HepG2 (cell line): ENCODE results near the gene ASPHD1. TPM values are rescaled to one million over a fixed set of nuclear protein-coding genes. Genes with fewer than 3 reads are reported as not detected.

ENCODE experiments used
- GATA4 ChIP-seq: sonication (generic); IDR thresholded peaks from 2 replicates; pipeline ENCODE4 v1.6.1; 2016; ENCODE audit warnings: antibody characterized with exemption, low read depth, borderline replicate concordance
- GZF1 ChIP-seq: sonication (generic); formaldehyde crosslinking; IDR thresholded peaks from 2 replicates; pipeline ENCODE4 v1.5.1; 2020; ENCODE audit warnings: mild to moderate bottlenecking, missing genetic modification reagents
- IRF1 ChIP-seq: sonication (generic); formaldehyde crosslinking; IDR thresholded peaks from 2 replicates; pipeline ENCODE4 v1.4.0; 2020; ENCODE audit warnings: low read depth, mild to moderate bottlenecking, missing genetic modification reagents
- KAT2B ChIP-seq: fragments of 150-350 bp; IDR thresholded peaks from 2 replicates; pipeline ENCODE4 v1.6.1; 2014; ENCODE audit warnings: low read depth, low read length, borderline replicate concordance
- MIER2 ChIP-seq: IDR thresholded peaks from 2 replicates; pipeline ENCODE4 v1.6.1; 2016; ENCODE audit warnings: missing biosample characterization, missing genetic modification reagents
- POLR2AphosphoS2 ChIP-seq: IDR thresholded peaks from 2 replicates; pipeline ENCODE4 v1.6.1; 2011; ENCODE audit warnings: low read depth, low read length, improper control_type of control experiment
- SRSF1 ChIP-seq: fragments of 200-400 bp; formaldehyde crosslinking; optimal IDR thresholded peaks from 2 replicates; pipeline ENCODE3; 2017; ENCODE audit warnings: mild to moderate bottlenecking, low read depth, low read length, moderate library complexity
- TEAD3 ChIP-seq: optimal IDR thresholded peaks from 2 replicates; pipeline ENCODE3; 2016; ENCODE audit warnings: borderline replicate concordance
- TFDP1 ChIP-seq: IDR thresholded peaks from 2 replicates; pipeline ENCODE4 v1.6.1; 2016; ENCODE audit warnings: missing compliant biosample characterization, missing genetic modification reagents, borderline replicate concordance
- TRIM24 ChIP-seq: sonication (generic); formaldehyde crosslinking; IDR thresholded peaks from 2 replicates; pipeline ENCODE4 v1.8.0; 2022; ENCODE audit warnings: mild to moderate bottlenecking, missing genetic modification reagents
- ZBED4 ChIP-seq: sonication (generic); formaldehyde crosslinking; IDR thresholded peaks from 2 replicates; pipeline ENCODE4 v1.4.0; 2020; ENCODE audit warnings: missing genetic modification reagents, borderline replicate concordance
- ZNF205 ChIP-seq: IDR thresholded peaks from 2 replicates; pipeline ENCODE4 v1.6.1; 2018; ENCODE audit warnings: missing biosample characterization, missing genetic modification reagents
- ZNF225 ChIP-seq: sonication (generic); formaldehyde crosslinking; IDR thresholded peaks from 2 replicates; pipeline ENCODE4 v1.4.0; 2020; ENCODE audit warnings: mild to moderate bottlenecking, missing genetic modification reagents
- ZNF230 ChIP-seq: sonication (generic); formaldehyde crosslinking; IDR thresholded peaks from 2 replicates; pipeline ENCODE4 v1.4.0; 2020; ENCODE audit warnings: mild to moderate bottlenecking, missing genetic modification reagents
- ZNF567 ChIP-seq: sonication (generic); formaldehyde crosslinking; IDR thresholded peaks from 2 replicates; pipeline ENCODE4 v1.8.1; 2023; ENCODE audit warnings: mild to moderate bottlenecking, missing genetic modification reagents, borderline replicate concordance
- ZNF776 ChIP-seq: sonication (generic); formaldehyde crosslinking; IDR thresholded peaks from 2 replicates; pipeline ENCODE4 v1.4.0; 2020; ENCODE audit warnings: mild to moderate bottlenecking, missing genetic modification reagents
- ZSCAN12 ChIP-seq: sonication (generic); formaldehyde crosslinking; IDR thresholded peaks from 2 replicates; pipeline ENCODE4 v1.9.0; 2021; ENCODE audit warnings: mild to moderate bottlenecking, missing genetic modification reagents
- ZSCAN25 ChIP-seq: sonication (generic); formaldehyde crosslinking; IDR thresholded peaks from 2 replicates; pipeline ENCODE4 v1.8.0; 2022; ENCODE audit warnings: mild to moderate bottlenecking, missing genetic modification reagents
- polyA plus RNA-seq, 8 experiments: library from polyadenylated mRNA; depleted of rRNA in 3 of 8; stranded (reverse) in 7 of 8; unstranded in 1 of 8; fragments of >200 nt; fragmentation: Illumina TruSeq in 4 of 8; extraction: Trizol in 4 of 8; gene quantifications; 2 replicates each; pipeline versions ENCODE4 v1.2.1 to v1.2.3, GENCODE V29; 2011 to 2016; ENCODE audit warnings: low read depth in 4 of 8, missing spikeins in 1 of 8, mixed read lengths in 1 of 8; ENCODE audit not compliant: insufficient read depth in 1 of 8
- total RNA-seq, 5 experiments: library from RNA; depleted of rRNA; stranded (reverse); fragments of >200 nt; fragmentation: Illumina TruSeq; extraction: Trizol; gene quantifications; 2 replicates each; pipeline ENCODE4 v1.2.3, GENCODE V29; 2016; ENCODE audit warnings: low read depth in 1 of 5
- TF ChIP-seq, protein P1 (sequence below), 2 experiments: sonication (generic) in 1 of 2; formaldehyde crosslinking in 1 of 2; IDR thresholded peaks; 2 replicates each; pipeline versions ENCODE4 v1.4.0 to v1.6.1; 2016 to 2020; ENCODE audit warnings: borderline replicate concordance in 1 of 2, low read depth in 1 of 2, mild to moderate bottlenecking in 1 of 2, missing genetic modification reagents in 1 of 2

The ASPHD1 gene
- total and polyA plus RNA-seq, 2 of the 13 experiments (the other 11 are each of a cell fraction or from before 2014, with no cell fraction given) = 13.1 to 19.7 TPM

GRCh38 chr16:29900102-29900887 is at the start of gene ASPHD1 (continued):
- TF ChIP-seq ZSCAN12 (CRISPR knock-in tag) (peak; percentile 99), ZSCAN25 (CRISPR knock-in tag) (peak; percentile 69), TEAD3 (CRISPR knock-in tag) (no peak), TFDP1 (CRISPR knock-in tag) (peak; percentile 49; the same call in 1 of the 2 replicates), ZBED4 (CRISPR knock-in tag) (no peak; the same call in 1 of the 2 replicates), IRF1 (CRISPR knock-in tag) (0 out of 2 replicates have a peak, but pooled peaks have one; percentile 59), GATA4 (no peak), TRIM24 (no peak), ZNF205 (CRISPR knock-in tag) (no peak; the same call in 1 of the 2 replicates), ZNF567 (CRISPR knock-in tag) (peak; percentile 18; the same call in 1 of the 2 replicates), ZNF230 (CRISPR knock-in tag) (no peak; the same call in 1 of the 2 replicates), KAT2B (no peak), GZF1 (CRISPR knock-in tag) (no peak; the same call in 1 of the 2 replicates), SRSF1 (peak; percentile 97), ZNF225 (CRISPR knock-in tag) (peak; percentile 39; the same call in 1 of the 2 replicates), POLR2AphosphoS2 (no peak), ZNF776 (CRISPR knock-in tag) (peak; percentile 91; the same call in 1 of the 2 replicates), MIER2 (CRISPR knock-in tag) (peak; percentile 81)
- TF ChIP-seq, protein P1, sequence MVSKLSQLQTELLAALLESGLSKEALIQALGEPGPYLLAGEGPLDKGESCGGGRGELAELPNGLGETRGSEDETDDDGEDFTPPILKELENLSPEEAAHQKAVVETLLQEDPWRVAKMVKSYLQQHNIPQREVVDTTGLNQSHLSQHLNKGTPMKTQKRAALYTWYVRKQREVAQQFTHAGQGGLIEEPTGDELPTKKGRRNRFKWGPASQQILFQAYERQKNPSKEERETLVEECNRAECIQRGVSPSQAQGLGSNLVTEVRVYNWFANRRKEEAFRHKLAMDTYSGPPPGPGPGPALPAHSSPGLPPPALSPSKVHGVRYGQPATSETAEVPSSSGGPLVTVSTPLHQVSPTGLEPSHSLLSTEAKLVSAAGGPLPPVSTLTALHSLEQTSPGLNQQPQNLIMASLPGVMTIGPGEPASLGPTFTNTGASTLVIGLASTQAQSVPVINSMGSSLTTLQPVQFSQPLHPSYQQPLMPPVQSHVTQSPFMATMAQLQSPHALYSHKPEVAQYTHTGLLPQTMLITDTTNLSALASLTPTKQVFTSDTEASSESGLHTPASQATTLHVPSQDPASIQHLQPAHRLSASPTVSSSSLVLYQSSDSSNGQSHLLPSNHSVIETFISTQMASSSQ (IDR thresholded peaks at IDR 0.05; ENCODE audit: low read depth) = no peak
- TF ChIP-seq, protein P1 (CRISPR knock-in tag; IDR thresholded peaks at IDR 0.05; ENCODE audit: borderline replicate concordance) = peak; percentile 14; the same call in 1 of the 2 replicates
